Activated CD8-positive, alpha-beta T cell treated with anti-CD3 and anti-CD28 coated beads for 36 hours (primary cell): ENCODE results near the gene LCORL. TPM values are rescaled to one million over a fixed set of nuclear protein-coding genes. Genes with fewer than 3 reads are reported as not detected.

ENCODE experiments used
- ATAC-seq: fragments of 200-7000 bp; cut with Tn5 transposase; one replicate; pipeline ENCODE4 v1.10.0; 2021; ENCODE audit warnings: mild to moderate bottlenecking, moderate library complexity
- CTCF ChIA-PET: fragments of 350-600 bp; sonication (Branson Sonifier 250); formaldehyde crosslinking; loops from one replicate; lab custom pipeline; 2021; ENCODE audit warnings: antibody characterized with exemption; lab: Charles Lee
- POLR2A ChIA-PET: fragments of 350-600 bp; sonication (Branson Sonifier 250); formaldehyde crosslinking; loops from one replicate; lab custom pipeline; 2021; ENCODE audit warnings: antibody characterized with exemption; lab: Charles Lee
- DNase-seq: peaks from one replicate; pipeline ENCODE4 v3.0.0-alpha.2; 2020
- H3K27ac Mint-ChIP-seq: one replicate; pipeline ENCODE4 v1.8.0; 2021; ENCODE audit warnings: mild to moderate bottlenecking, mixed read lengths
- H3K27me3 Mint-ChIP-seq: one replicate; pipeline ENCODE4 v1.8.0; 2021; ENCODE audit warnings: mixed read lengths
- H3K36me3 Mint-ChIP-seq: one replicate; pipeline ENCODE4 v1.8.0; 2021; ENCODE audit warnings: low read depth, mixed read lengths
- H3K4me1 Mint-ChIP-seq: one replicate; pipeline ENCODE4 v1.8.0; 2021; ENCODE audit warnings: low read depth, mixed read lengths
- H3K4me3 Mint-ChIP-seq: one replicate; pipeline ENCODE4 v1.8.0; 2021; ENCODE audit warnings: mild to moderate bottlenecking, moderate library complexity, mixed read lengths
- H3K9me3 Mint-ChIP-seq: one replicate; pipeline ENCODE4 v1.8.0; 2021; ENCODE audit warnings: mixed read lengths
- intact Hi-C: fragments of 100-400 bp; cut with micrococcal nuclease; formaldehyde crosslinking; loops from one replicate; pipeline ENCODE4 v1.10.0; 2022
- total RNA-seq, 2 experiments: library from RNA; stranded (reverse); gene quantifications; one replicate each; pipeline ENCODE4 v1.2.3, GENCODE V29; 2021
- TF ChIP-seq, protein P1 (sequence below): fragments of 200-600 bp; IDR thresholded peaks from one replicate; pipeline ENCODE4 v1.8.0; 2022; ENCODE audit warnings: antibody characterized with exemption, mild to moderate bottlenecking

Gene LCORL
- total RNA-seq, 2 experiments from 2014 or later, result 8.9 to 10.3 TPM

DNA sequence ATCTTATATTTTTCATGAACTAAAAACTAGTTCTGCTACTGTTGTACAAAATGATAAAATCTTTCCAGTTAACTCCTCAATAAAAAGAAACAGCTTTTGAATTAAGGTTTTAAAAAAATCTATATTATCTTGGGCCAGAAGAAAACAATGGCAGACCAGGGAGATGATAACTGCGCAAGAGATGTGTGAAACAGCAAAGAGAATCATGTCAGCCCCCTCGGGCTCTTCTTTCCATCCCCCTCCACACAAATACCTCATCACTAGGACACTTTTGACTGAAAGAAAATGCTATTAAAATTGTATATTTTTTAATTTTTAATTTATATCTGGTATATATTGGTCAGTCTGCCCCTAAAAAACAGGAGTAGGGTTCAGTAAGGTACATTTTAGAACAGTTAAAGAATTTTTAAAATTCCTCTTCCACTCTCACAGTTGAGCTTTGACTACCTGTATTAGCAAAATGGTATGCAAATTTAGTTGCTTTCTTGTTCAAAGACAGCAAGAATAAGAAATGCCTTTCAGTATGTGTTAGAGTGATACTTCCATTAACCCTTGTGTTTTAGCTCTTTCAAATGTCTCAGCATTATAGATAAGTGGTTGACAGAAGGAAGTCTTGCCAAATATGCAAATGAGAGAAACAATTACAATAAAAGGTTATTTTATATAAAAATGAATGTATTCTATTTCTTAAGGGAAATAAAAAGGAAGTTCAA, 36.4 kb upstream of the LCORL start:
- Mint-ChIP-seq H3K4me3 (no peak overlapping the region), H3K4me1 (peaks cover 7% of the 10 kb centered on the region)

GRCh38 chr4:18056030-18056429, 34.5 kb upstream of the LCORL start:
- Mint-ChIP-seq H3K4me1 (peaks cover 7% of the 10 kb centered on the region), H3K9me3 (no peaks in the 10 kb centered on the region), H3K27me3 (peaks cover 33% of the 10 kb centered on the region), H3K27ac (no peak overlapping the region), H3K4me3 (no peak overlapping the region), H3K36me3 (no peaks in the 10 kb centered on the region)
- POLR2A ChIA-PET, result no interaction called here
- DNase-seq, result no peak
- intact Hi-C loops, result no loop called here
- ATAC-seq, result no peak
- CTCF ChIA-PET, result no interaction called here
- TF ChIP-seq, protein P1, sequence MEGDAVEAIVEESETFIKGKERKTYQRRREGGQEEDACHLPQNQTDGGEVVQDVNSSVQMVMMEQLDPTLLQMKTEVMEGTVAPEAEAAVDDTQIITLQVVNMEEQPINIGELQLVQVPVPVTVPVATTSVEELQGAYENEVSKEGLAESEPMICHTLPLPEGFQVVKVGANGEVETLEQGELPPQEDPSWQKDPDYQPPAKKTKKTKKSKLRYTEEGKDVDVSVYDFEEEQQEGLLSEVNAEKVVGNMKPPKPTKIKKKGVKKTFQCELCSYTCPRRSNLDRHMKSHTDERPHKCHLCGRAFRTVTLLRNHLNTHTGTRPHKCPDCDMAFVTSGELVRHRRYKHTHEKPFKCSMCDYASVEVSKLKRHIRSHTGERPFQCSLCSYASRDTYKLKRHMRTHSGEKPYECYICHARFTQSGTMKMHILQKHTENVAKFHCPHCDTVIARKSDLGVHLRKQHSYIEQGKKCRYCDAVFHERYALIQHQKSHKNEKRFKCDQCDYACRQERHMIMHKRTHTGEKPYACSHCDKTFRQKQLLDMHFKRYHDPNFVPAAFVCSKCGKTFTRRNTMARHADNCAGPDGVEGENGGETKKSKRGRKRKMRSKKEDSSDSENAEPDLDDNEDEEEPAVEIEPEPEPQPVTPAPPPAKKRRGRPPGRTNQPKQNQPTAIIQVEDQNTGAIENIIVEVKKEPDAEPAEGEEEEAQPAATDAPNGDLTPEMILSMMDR, result no peak

More for the DNA sequence above, 36.4 kb upstream of the LCORL start:
- no peak for DNase-seq
- ATAC-seq, result no peak
- Mint-ChIP-seq H3K27ac (no peak overlapping the region), H3K36me3 (no peaks in the 10 kb centered on the region), H3K27me3 (peaks cover 38% of the 10 kb centered on the region), H3K9me3 (peaks cover 3% of the 10 kb centered on the region)
- intact Hi-C loops, result no loop called here
- POLR2A ChIA-PET, result interaction anchor here (0.6 kb wide), 1 partner anchor 247 kb away, joined by 3 read pairs; the partner anchor contains the start of gene NCAPG
- CTCF ChIA-PET, result interaction anchor here (1.6 kb wide), 1 partner anchor 14 kb away, joined by 5 read pairs; no protein-coding TSS in a partner anchor
- TF ChIP-seq, protein P1, result no peak

GRCh38 chr4:18052158-18052557, 30.6 kb upstream of the LCORL start:
- Mint-ChIP-seq H3K9me3 (no peaks in the 10 kb centered on the region), H3K4me3 (no peak overlapping the region), H3K27ac (no peak overlapping the region), H3K4me1 (peaks cover 2% of the 10 kb centered on the region), H3K36me3 (no peaks in the 10 kb centered on the region), H3K27me3 (peaks cover 25% of the 10 kb centered on the region)
- TF ChIP-seq, protein P1, result no peak
- ChIA-PET POLR2A (no interaction called here), CTCF (no interaction called here)
- no peak for DNase-seq
- ATAC-seq, result no peak
- intact Hi-C loops, result no loop called here

DNA sequence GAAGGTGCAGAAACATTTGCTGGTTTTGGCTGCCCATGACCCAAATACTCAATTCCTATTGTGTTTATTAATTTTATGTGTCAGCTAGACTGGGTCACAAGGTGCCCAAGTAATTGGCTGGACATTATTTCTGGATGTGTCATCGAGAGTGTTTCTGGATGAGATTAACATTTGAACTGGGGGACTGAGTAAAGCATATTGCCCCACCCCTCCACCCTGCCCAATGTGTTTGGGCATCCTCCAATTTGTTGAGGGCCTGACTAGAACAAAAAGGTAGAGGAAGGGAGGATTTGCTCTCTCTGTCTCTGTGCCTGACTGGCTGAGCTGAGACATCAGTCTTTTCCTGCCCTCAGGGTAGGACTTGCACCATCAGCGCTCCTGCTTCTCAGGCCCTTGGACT, 29.7 kb upstream of the LCORL start:
- POLR2A ChIA-PET, result no interaction called here
- DNase-seq (no peak), ATAC-seq (no peak)
- Mint-ChIP-seq H3K4me1 (peaks cover 2% of the 10 kb centered on the region), H3K36me3 (no peaks in the 10 kb centered on the region), H3K27ac (no peak overlapping the region), H3K9me3 (no peaks in the 10 kb centered on the region), H3K27me3 (peaks cover 25% of the 10 kb centered on the region), H3K4me3 (no peak overlapping the region)
- TF ChIP-seq, protein P1, result no peak
- intact Hi-C loops, result no loop called here
- CTCF ChIA-PET, result no interaction called here

DNA sequence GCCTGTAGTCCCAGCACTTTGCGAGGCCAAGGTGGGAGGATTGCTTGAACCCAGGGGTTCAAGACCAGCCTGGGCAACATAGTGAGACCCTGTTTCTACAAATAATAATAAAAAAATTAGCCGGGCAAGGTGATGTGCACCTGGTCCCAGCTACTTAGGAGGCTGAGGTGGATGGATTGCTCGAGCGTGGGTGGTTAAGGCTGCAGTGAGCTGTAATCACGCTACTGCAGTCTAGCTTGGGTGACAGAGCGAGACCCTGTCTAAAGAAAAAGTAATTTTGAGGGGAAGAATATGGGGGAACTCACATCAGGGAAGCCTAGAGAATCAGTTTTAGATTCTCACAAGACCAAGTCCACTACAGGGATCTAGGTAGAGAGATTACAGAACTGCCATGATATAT, 28.9 kb upstream of the LCORL start:
- no peak overlapping the region for H3K27ac Mint-ChIP-seq
- H3K4me1 Mint-ChIP-seq, result no peaks in the 10 kb centered on the region
- no peak for ATAC-seq
- intact Hi-C loops, result no loop called here
- no peak for DNase-seq
- no peak overlapping the region for H3K4me3 Mint-ChIP-seq
- CTCF ChIA-PET, result no interaction called here
- TF ChIP-seq, protein P1, result no peak
- no peaks in the 10 kb centered on the region for H3K36me3 Mint-ChIP-seq
- H3K27me3 Mint-ChIP-seq, result peaks cover 18% of the 10 kb centered on the region
- no peaks in the 10 kb centered on the region for H3K9me3 Mint-ChIP-seq
- POLR2A ChIA-PET, result no interaction called here
